Activated T-helper 1 cell treated with anti-CD3 and anti-CD28 coated beads, Interleukin-12 subunit alpha, Interleukin-12 subunit beta, Interleukin-2, Interleukin-4 antibody, amounts not matched to agents 30 ng/mL and 10 ng/mL and 1 ng/mL, durations not matched to agents 14 hours and 24 hours and 36 hours (primary cell): Measurements from ENCODE around the gene RNF168. TPM values are rescaled to one million over a fixed set of nuclear protein-coding genes. Genes with fewer than 3 reads are reported as not detected.
"Not testable (repeated sequence)": the region's sequence is repeated elsewhere in the genome, so short reads cannot be mapped to it uniquely, and the experiment has no call there.

Experiments
- DNase-seq: peaks from one replicate; pipeline ENCODE4 v3.0.0; 2021; ENCODE audit warnings: low spot score
- H3K27ac Mint-ChIP-seq: one replicate; pipeline ENCODE4 v1.8.0; 2021; ENCODE audit warnings: mild to moderate bottlenecking, mixed read lengths
- H3K27me3 Mint-ChIP-seq: one replicate; pipeline ENCODE4 v1.8.0; 2022; ENCODE audit warnings: mild to moderate bottlenecking, moderate library complexity, mixed read lengths; ENCODE audit not compliant: insufficient read depth
- H3K36me3 Mint-ChIP-seq: one replicate; pipeline ENCODE4 v1.8.0; 2021; ENCODE audit warnings: low read depth, mixed read lengths
- H3K4me1 Mint-ChIP-seq: one replicate; pipeline ENCODE4 v1.8.0; 2021; ENCODE audit warnings: low read depth, mixed read lengths
- H3K4me3 Mint-ChIP-seq: one replicate; pipeline ENCODE4 v1.8.0; 2021; ENCODE audit warnings: mild to moderate bottlenecking, moderate library complexity, mixed read lengths
- H3K9me3 Mint-ChIP-seq: one replicate; pipeline ENCODE4 v1.8.0; 2021; ENCODE audit warnings: mixed read lengths
- intact Hi-C: fragments of 100-400 bp; cut with micrococcal nuclease; formaldehyde crosslinking; loops from one replicate; pipeline ENCODE4 v1.15.1; 2024
- total RNA-seq: library from RNA; stranded (reverse); gene quantifications from 2 replicates; pipeline ENCODE4 v1.2.3, GENCODE V29; 2022

The RNF168 gene
- total RNA-seq, 1 donor from 2014 or later, result 32.8 TPM

DNA sequence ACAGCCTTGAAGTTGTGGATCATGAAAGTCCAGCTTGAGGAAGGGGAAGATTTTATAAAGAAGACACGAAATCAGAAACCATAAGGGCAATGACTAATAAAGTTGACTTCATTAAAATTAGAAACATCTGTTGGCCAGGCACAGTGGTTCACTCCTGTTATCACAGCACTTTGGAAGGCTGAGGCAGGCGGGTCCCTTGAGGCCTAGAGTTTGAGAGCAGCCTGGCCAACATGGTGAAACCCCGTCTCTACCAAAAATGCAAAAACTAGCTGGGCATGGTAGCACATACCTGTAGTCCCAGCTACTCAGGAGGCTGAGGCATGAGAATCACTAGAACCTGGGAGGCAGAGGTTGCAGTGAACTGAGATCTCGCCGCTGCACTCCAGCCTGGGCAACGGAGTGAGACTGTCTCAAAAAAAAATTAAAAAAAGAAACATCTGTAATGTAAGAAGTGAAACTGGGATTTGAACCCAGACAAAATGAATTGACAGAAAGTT, 63.5 kb downstream of the RNF168 start:
- intact Hi-C loops, result no loop called here
- no peaks in the 10 kb centered on the region for H3K9me3 Mint-ChIP-seq
- no peaks in the 10 kb centered on the region for H3K36me3 Mint-ChIP-seq
- no peak overlapping the region for H3K4me3 Mint-ChIP-seq
- no peak overlapping the region for H3K27ac Mint-ChIP-seq
- no peak for DNase-seq
- peaks cover 3% of the 10 kb centered on the region for H3K27me3 Mint-ChIP-seq
- H3K4me1 Mint-ChIP-seq, result peaks cover 12% of the 10 kb centered on the region

DNA sequence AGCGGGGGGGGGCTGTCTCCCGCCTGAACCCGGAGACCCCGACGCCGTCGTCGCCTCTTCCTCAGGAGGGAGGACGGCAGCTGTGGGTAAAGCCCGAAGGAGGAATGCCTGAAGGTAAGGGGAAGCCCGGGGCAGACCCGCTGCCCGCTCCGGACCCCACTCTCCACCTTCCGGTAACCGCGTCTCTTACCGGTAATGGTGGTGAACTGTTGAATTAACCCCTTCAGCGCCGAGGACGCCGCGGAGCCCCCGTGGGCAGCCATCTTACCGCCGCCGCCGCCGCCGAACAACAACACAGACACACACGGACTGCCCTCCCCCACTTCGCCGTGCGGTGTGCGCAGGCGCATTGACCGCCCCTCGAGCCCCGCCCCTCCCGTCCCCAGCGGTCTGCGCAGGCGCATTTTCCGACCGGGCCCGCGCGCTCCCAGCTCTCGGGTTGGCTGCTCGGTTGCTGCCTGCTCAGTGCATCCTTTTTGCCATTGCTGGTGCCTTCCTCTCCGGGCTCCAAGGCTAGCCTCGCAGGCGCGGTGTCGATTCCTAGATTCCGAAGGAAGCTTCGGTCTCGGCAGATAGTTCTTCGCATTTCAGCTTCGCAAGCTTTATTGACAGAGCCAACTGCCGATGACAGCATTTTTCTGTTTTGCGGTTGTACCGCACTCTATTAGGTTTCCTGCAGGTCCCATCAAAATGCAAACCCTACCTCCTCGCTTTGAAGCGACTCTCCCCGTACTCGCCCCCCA, 71.3 kb downstream of the RNF168 start, which contains the start of gene UBXN7:
Gene UBXN7 (minus strand): TSS at position 291 of the 743 bp plus-strand sequence. CDS start 28 bp downstream, at position 263.
- Mint-ChIP-seq H3K36me3 (peaks cover 8% of the 10 kb centered on the region), H3K4me1 (peaks cover 23% of the 10 kb centered on the region), H3K27ac (peak within 1 kb of the TSS; percentile 97), H3K9me3 (no peaks in the 10 kb centered on the region), H3K27me3 (peaks cover 10% of the 10 kb centered on the region), H3K4me3 (peak within 1 kb of the TSS; percentile 86)
- DNase-seq, result peak; percentile 91
- intact Hi-C loops, result loop anchor here (1.0 to 5.0 kb wide), 9 partner anchors 9 to 510 kb away; partner anchors contain the start of genes DYNLT2B, NCBP2, PAK2 and PCYT1A

DNA sequence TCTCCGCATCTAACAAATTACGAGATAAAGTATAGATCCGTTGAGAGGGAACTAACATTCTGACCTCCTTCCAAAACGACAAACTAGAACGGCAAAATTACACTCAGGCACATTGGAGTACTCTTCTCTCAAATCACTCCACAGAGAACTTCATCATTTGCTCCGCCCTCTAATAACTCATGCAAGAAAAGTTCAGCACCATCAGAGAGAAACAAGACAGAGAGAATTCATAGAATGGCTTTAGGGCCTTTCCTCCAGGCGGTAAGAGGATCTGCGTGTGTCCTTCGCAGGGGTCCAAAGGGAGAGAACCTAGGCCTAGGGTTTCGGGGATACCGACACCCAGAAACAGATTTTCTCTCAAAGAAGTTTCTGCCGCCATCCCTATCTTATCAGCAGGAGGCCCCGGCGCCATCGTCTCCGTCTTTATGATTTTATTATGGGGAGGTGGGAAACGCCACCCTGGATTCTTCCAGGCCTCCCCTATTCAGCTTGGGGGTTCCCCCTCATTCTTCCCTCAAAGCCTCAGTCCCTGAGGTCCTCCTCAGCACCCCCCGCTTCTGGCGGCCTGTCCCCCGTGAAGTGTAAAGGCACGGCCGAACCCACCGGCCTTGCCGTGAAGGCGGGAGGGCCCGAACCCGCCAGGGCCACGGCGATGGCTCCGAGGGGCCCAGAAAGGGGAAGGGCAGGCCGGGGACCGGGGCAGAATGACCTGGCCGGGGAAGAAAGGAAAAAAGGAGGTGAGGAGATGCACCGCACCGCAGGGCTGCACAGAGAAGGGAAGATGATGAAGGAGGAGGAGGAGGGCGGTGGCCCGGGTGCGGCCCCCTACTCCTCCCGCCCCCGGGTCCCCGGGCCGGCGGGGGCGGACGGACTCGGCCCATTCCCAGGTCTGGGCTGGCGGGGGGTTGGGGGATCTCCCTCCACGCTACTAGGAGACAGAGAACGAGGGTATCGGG, 72.1 kb downstream of the RNF168 start:
- Mint-ChIP-seq H3K4me3 (peak overlapping the region; percentile 86), H3K27ac (peak overlapping the region; percentile 97), H3K36me3 (peaks cover 8% of the 10 kb centered on the region), H3K4me1 (peaks cover 23% of the 10 kb centered on the region), H3K9me3 (no peaks in the 10 kb centered on the region), H3K27me3 (peaks cover 10% of the 10 kb centered on the region)
- intact Hi-C loops, result loop anchor here (1.0 to 5.0 kb wide), 9 partner anchors 10 to 511 kb away; partner anchors contain the start of genes DYNLT2B, NCBP2, PAK2 and PCYT1A
- peak; percentile 6 for DNase-seq

DNA sequence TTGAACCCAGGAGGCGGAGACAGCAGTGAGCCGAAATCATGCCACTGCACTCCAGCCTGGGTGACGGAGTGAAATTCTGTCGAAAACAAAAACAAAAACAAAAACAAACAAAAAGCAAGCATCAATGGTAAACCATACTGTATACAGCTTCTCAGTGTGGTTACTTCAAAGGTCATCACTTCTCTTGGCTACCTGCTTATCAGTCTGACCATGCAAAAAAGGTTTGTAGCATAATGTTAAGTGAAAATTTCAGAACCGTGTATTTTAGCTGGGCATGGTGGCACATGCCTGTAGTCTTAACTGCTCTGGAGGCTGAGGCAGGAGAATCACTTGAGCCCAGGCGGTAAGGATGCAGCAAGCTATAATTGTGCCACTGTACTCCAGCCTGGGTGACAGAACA, 75.5 kb downstream of the RNF168 start:
- H3K27ac Mint-ChIP-seq, result no peak overlapping the region
- intact Hi-C loops, result no loop called here
- H3K36me3 Mint-ChIP-seq, result peaks cover 11% of the 10 kb centered on the region
- DNase-seq, result no peak
- H3K4me3 Mint-ChIP-seq, result no peak overlapping the region
- peaks cover 4% of the 10 kb centered on the region for H3K27me3 Mint-ChIP-seq
- no peaks in the 10 kb centered on the region for H3K9me3 Mint-ChIP-seq
- H3K4me1 Mint-ChIP-seq, result peaks cover 23% of the 10 kb centered on the region

DNA sequence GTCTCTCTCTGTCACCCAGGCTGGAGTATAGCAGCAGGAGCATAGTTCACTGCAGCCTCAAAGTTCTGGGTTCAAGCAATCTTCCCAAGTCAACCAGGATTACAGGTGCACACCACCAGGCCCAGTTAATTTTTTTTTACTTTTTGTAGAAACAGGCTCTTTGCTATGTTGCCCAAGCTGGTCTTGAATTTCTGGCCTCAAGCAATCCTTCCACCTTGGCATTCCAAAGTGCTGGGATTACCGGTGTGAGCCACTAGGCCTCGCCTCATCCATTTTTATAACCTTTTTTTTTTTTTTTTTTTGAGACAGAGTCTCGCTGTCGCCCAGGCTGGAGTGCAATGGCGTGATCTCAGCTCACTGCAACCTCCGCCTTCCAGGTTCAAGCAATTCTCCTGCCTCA, 79.1 kb downstream of the RNF168 start:
- H3K27ac Mint-ChIP-seq, H3K36me3 Mint-ChIP-seq, H3K9me3 Mint-ChIP-seq, DNase-seq, intact Hi-C loops, H3K4me3 Mint-ChIP-seq, H3K27me3 Mint-ChIP-seq: not testable (repeated sequence)
- peaks cover 20% of the 10 kb centered on the region for H3K4me1 Mint-ChIP-seq

DNA sequence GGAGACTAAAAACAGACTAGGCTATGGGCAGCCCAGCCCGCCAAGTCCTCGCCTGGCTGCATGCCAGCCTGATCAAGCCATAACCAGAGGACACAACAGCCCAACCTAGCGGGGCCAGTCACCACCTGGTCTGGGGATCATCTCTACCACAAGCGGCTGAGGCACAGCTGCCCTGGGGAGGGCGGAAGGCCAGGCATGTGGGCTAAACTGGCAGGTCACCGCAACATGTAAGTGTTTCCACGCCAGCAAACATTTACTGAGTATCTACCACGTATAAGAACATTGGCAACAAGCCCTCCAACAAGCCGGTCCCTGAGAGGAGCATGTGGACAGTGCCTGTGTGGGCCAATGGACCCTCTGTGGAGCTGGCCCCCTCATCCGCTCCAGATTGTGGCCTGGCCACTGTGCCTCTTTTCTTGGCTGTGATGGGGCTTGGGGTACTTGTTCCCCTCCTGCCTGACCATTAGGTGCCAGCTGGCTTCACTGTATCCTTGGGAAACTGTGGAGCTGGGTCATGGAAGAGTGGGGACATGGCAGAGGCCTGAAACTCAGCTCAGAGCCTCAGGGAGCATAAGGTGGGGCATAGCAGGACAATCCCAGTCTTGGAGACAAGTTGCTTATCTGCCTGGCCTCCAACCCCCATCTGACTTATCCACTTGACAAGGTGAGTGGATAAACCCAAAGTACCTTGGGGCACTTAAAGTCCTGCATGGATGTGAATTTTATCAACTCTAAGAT, 80.4 kb downstream of the RNF168 start:
- Mint-ChIP-seq H3K36me3 (peaks cover 6% of the 10 kb centered on the region), H3K4me1 (peaks cover 27% of the 10 kb centered on the region), H3K4me3 (no peak overlapping the region), H3K27me3 (no peaks in the 10 kb centered on the region), H3K27ac (no peak overlapping the region), H3K9me3 (no peaks in the 10 kb centered on the region)
- intact Hi-C loops, result no loop called here
- DNase-seq, result no peak

DNA sequence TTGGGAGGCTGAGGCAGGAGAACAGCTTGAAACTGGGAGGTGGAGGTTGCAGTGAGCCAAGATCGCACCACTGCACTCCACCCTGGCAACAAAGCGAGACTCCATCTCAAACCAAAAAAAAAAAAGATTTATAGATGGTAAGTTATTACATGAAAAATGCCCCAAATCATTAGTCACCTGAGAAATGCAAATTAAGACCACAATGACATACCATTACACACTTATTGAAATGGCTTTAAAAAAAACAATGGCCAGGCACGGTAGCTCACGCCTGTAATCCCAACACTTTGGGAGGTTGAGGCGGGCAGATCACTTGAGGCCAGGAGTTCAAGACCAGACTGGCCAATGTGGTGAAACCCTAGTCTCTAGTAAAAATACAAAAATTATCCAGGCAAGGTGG, 81.9 kb downstream of the RNF168 start:
- H3K27me3 Mint-ChIP-seq, H3K9me3 Mint-ChIP-seq, intact Hi-C loops, H3K36me3 Mint-ChIP-seq, DNase-seq, H3K27ac Mint-ChIP-seq, H3K4me3 Mint-ChIP-seq: not testable (repeated sequence)
- peaks cover 30% of the 10 kb centered on the region for H3K4me1 Mint-ChIP-seq

DNA sequence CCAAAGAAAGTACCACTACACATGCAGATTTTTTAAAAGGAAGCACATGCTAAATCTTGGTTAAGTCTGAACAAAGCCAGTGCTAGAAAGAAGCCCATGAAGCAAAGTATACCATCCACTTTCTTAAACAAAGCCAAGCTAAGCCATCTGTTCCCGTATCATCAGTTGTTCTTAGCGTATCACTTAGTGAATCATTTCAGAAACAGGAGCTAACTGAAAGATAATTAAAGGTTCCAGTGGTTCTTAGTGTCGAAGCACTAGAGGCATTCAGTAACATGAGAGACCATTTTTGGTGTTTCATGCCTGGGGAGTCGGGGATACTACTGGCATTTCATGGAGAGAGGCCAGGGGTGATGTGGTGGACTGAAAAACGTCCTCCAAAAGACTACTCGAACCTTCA, 84.2 kb downstream of the RNF168 start:
- Mint-ChIP-seq H3K9me3 (no peaks in the 10 kb centered on the region), H3K27me3 (no peaks in the 10 kb centered on the region), H3K36me3 (peaks cover 5% of the 10 kb centered on the region), H3K4me3 (no peak overlapping the region), H3K27ac (no peak overlapping the region), H3K4me1 (peaks cover 45% of the 10 kb centered on the region)
- intact Hi-C loops, result no loop called here
- no peak for DNase-seq

Other genes starting within 250 kb of the RNF168 start
- 54.7 and 57.0 TPM in 2 replicates for gene PCYT1A, start 216.0 kb downstream of the RNF168 start, total RNA-seq
- gene DYNLT2B, start 185.5 kb downstream of the RNF168 start, total RNA-seq, result 11.6 and 12.7 TPM in 2 replicates
- not detected in 2 replicates for gene TM4SF19, start 165.4 kb downstream of the RNF168 start, total RNA-seq
- 54.8 and 60.9 TPM in 2 replicates for gene UBXN7, start 71.3 kb downstream of the RNF168 start, total RNA-seq
- not detected in 2 replicates for gene SMCO1, start 11.6 kb upstream of the RNF168 start, total RNA-seq
- 24.8 and 25.5 TPM in 2 replicates for gene WDR53, start 64.8 kb upstream of the RNF168 start, total RNA-seq
- gene FBXO45, start 64.9 kb upstream of the RNF168 start, total RNA-seq, result 22.8 and 24.3 TPM in 2 replicates
- gene NRROS, start 135.9 kb upstream of the RNF168 start, total RNA-seq, result 37.8 and 38.8 TPM in 2 replicates
- 3.9 and 4.1 TPM in 2 replicates for gene CEP19, start 208.5 kb upstream of the RNF168 start, total RNA-seq
- gene PIGX, start 208.6 kb upstream of the RNF168 start, total RNA-seq, result 49.7 and 52.1 TPM in 2 replicates
- 82.5 and 86.5 TPM in 2 replicates for gene PAK2, start 236.1 kb upstream of the RNF168 start, total RNA-seq